Stimulated activated naive CD4-positive, alpha-beta T cell treated with Interleukin-2 at 50 U/mL for 16 hours (primary cell): Measurements from ENCODE around the gene TMA7B.

Experiments
- DNase-seq: peaks from one replicate; lab custom pipeline; 2025; lab: John Stamatoyannopoulos, UW

The TMA7B gene

GRCh38 chr22:39933741-39934140 is 26.5 kb upstream of the TMA7B start:
- DNase-seq: no peak

DNA sequence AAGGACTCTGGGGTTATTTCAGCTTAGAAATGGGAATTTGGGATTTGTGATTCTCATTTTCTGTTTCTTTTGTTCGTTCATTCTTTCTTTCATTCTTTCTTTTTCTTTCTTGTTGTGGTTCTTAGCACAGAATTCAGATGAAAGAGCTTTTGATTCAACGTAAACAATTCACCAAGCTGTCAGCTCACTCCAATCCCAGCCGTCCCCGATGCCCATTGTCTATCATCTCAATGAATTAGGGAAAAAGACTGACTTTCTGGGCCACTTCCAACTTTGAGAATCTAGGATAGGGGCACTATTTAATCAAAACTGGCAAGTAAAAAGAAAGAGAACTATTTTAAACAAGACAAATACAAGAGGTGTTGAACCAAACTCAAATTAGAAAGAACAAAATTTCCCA is 25.1 kb upstream of the TMA7B start:
- DNase-seq: no peak

DNA sequence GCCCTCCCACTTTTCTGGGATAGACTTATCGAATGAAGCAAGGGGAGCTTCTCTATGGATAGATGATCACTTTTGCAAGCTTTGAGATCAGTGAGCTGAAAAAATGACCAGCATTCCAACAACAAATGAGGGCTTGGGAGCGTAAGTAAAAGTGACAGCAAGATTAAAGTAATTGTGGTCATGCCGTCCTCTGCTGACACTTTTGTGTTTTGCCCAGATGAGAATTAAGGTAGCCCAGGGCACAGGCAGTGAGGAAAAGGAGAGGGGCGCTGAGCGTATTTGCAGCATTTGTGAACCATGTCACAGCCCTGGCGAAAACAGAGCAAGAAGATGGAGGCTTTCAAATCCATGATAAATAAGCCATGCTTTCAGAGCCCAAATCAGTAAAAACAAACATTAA is 24.6 kb upstream of the TMA7B start:
- DNase-seq: no peak

DNA sequence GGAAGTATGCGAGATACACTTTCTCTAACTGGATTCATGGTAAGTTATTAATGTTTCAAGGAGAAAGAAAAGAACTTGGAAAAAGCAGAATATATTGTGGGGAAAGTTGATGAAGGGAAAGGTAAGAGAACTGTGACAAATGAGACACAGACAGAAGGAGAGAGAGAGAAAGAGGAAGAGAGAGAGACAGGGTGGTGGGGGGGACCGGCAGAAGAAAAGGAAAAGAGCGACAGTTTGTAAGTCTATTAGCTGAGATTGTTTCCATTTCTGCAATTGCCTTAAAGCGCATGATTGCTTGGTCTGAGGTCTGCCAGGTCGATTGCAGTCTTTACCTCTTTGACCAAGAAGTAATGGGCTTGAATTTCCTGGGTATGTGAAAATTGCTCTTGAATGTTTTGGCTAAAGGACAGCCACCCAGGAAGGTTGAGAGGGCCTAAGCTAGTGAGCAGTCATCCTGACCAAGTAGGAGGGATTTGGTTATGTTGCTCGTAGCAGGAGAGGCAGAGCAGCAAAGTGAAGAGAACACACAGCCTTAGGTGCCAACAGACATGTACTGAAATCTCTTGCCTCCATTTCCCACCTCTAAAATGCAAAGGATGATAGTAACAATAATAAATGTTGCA is 23.6 kb upstream of the TMA7B start:
- no peak for DNase-seq

- DNase-seq: no peak
These were observed 22.3 kb upstream of the TMA7B start for GRCh38 chr22:39937906-39938305.

DNA sequence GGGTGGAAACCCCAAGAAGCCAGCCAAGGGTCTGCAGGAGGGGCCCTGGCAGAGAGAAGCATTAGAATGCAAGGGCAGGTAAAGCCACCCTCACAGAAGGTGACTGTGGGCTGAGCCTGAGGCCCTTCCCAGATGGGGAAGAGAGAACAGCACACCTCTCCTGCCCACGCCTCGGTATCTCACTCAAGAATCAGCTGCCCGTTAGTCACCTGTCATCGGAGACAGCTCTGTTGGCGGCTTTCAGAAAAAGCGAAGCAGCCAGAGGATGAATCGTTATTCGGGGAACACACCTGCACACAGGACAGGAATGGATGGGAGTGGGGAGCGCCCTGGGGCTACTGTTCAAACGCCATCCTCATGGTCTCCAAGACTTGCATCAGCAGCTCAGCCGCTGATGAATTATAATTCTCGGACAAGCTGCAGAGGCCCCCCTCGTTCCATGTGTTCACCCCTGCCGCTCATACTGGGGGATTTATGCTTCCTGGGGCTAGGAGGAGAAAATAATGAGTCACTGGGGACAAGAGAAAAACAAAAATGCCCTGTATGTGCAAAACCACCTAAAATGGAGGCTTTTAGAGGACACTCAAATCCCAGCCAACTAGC is 21.6 kb upstream of the TMA7B start:
- DNase-seq: peak; percentile 63

DNA sequence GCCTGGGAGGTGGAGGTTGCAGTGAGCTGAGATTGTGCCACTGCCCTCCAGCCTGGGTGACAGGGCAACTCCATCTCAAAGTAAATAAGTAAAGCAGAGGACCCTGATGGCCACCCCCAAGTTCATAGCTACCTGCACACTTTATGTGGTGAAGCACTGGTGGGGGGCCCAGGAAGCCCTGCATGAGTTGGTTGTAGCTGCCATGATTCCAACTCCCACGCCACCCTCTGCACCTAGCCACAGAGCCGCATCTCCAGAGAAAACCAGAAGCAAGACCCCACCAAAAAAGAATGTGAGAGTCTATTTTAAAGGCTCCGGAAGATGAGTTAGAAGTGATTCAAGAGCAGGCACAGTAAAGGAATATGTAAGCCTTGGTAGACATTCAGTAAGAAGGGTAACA is 20.4 kb upstream of the TMA7B start:
- no peak for DNase-seq

DNA sequence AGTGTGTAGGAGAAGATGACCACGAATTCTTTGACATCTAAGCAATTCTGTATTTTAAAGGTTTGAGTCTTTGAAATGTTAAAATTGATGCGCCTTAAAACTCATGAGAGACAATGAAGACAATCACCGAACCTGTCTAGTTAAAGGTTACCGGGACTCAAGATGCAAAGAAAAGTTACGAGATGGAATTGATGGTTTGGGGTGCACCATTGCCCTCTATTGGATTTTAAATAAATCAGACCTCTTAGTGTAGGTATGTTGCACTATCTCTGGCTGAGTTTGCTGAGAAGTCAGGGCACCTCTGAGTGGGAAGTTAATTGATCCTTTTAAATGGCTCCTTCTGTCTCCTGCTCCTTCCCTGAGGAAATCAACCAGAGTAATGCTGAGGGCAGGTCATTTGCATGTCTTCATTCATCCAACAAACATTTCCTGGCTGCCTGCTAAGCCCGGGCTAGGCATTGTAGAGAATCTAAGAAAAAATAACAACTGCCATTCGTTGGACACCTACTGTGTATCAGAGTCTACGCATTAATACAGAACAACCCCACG is 19.4 kb upstream of the TMA7B start:
- DNase-seq: no peak

DNA sequence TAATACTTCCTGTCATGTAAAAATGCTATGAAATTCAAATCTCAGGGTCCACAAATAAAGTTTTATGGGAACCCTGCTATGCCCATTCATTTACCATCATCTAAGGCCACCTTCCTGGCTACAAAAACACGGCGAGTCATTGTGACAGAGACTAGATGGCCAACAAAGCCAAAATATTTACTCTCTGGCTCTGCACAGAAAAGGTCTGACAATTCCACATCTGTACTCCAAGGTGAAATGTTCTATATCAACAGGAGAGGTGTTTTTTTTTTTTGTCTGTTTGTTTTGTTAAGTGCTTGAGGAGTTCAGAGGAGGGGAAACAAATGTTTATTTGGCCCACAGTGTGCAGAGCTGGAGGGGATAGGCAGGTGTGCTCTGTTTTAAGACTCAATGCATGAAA is 18.6 kb upstream of the TMA7B start:
- DNase-seq: no peak

DNA sequence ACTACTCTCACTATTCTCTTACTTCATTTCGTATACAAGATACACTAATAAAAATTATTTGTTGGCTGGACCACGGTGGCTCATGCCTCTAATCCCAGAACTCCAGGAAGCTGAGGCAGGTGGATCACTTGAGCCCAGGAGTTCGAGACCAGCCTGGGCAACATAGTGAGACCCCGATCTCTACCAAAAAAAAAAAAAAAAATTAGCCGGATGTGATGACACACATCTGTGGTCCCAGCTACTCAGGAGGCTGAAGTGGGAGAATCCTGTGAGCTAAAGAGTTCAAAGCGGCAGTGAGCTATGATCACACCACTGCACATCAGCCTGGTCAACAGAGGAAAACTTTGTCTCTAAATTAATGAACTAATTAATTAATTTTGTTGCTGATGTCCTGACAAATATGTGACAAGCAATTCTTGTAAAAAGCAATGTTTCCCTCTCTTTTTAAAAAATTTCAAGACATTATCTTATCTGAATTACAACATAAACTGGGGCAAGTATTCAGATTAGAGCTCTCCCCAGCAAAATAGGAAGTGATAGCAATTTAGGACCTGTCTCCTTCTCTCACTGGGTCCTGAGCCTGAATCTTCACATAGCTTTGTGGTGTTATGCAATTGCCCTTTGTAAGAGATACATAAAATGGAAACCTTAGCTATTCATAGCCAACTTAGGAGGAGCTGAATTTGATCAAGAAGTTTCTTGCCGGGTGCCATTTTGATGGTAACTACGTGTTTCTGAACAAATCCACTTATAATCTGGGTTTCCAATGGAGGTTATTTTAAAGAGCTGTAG is 17.6 kb upstream of the TMA7B start:
- DNase-seq: no peak

- DNase-seq: no peak
These were observed 16.9 kb upstream of the TMA7B start for GRCh38 chr22:39943337-39943736.

GRCh38 chr22:39943953-39944872 is 16.0 kb upstream of the TMA7B start:
- no peak for DNase-seq

- no peak for DNase-seq
These were observed 14.1 kb upstream of the TMA7B start for GRCh38 chr22:39946126-39946502.

DNA sequence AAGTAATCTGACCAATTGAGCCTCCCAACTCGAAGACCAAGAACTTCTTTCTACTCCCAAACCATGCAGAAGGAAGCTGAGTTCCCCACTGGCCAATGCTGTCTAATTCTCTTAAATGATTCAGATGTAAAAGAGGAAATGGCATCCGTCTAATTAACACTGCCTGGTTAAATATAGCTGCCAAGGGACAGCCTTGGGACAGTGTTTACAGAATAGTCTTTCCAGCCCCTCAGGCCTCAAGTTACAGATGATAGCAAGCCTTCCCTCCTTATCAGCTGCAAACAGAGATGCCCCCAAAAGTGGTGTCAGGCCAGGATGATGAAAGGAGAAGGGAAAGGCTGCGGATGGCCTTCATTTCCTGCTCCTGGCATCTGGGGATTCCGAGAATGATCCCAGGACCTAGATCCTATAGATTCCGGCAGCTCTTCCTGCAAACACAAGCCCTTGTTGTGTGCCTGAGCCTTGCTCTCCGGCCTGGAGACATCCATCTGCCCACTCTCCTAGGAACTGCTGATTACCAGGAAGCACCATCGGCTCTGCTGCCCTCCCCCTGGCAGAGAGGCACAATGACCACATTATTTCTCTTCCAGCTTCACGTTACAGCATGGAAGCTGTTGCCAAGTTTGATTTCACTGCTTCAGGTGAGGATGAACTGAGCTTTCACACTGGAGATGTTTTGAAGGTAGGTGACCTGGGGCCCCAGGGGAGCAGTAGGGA is 13.5 kb upstream of the TMA7B start:
- DNase-seq: no peak

GRCh38 chr22:39947220-39948216 is 12.7 kb upstream of the TMA7B start:
- no peak for DNase-seq

DNA sequence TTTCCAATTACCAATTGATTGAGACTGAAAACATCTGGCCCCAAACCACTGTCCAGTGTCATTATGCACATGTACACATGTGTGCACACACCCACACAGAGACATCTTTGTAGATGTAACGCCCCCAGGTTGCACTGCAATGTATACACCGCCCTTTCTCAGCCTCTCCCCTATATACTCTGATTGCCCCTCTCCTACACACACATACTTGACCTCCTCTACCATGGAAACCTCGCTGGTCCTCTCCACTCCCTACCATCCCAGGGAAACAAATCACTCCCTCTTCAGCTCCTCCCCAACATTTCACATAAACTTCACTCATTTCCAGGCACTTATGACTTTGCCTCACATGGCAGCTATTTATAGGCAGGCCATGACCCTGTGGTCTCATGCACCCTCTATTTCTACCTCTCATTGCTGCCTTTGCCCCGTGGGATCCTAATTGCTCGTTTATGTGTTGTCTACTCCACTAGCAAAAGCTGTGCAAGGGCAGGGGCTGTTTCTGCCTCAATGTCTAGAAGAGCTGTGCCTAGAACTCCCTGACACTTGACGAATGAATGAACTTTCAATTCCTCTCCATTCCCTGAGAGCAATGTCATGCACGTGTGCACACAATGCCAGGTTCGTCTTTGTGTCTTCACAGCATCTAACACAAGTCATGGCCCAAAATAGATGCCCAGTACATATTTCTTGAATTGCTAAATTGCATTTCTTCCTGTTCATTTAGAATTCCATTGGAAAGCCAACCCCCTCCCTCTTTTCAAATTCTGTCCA is 10.0 kb upstream of the TMA7B start:
- no peak for DNase-seq

- DNase-seq: peak; percentile 19
These were observed 8.4 kb upstream of the TMA7B start for GRCh38 chr22:39951603-39952293.

- DNase-seq: no peak
These were observed 7.8 kb upstream of the TMA7B start for GRCh38 chr22:39952347-39952746.

- DNase-seq: no peak
These were observed 7.1 kb upstream of the TMA7B start for GRCh38 chr22:39953101-39953500.
